HepG2 (cell line): ENCODE data around the gene NFKB1. TPM values are rescaled to one million over a fixed set of nuclear protein-coding genes. Genes with fewer than 3 reads are reported as not detected.

Experiments used
- ATAC-seq: fragments of 200-7000 bp; cut with Tn5 transposase; 3 replicates; pipeline ENCODE4 v1.9.1; 2020; ENCODE audit warnings: mild to moderate bottlenecking, moderate library complexity
- BruUV-seq: library from RNA; stranded (reverse); fragments of 400-500 nt; replicated peaks from 2 replicates; lab custom pipeline; 2021; lab: Mats Ljungman, UMichigan
- CTCF ChIA-PET: fragments of 300-600 bp; formaldehyde crosslinking; extraction: SDS; loops from one replicate; lab custom pipeline; 2021; ENCODE audit warnings: low total read pairs, inconsistent platforms, low intra/inter-chr PET ratio; lab: Yijun Ruan, JAX
- POLR2A ChIA-PET: fragments of 350-600 bp; sonication (Branson Sonifier 250); formaldehyde crosslinking; loops from one replicate; lab custom pipeline; 2020; ENCODE audit warnings: antibody characterized with exemption, inconsistent platforms; lab: Yijun Ruan, JAX
- DNase-seq: peaks from one replicate; pipeline ENCODE4 v3.0.0-alpha.2; 2015; ENCODE audit warnings: low spot score
- FAIRE-seq: peaks from 3 replicates; lab custom pipeline; 2011; peaks lifted over from hg19 to GRCh38; lab: Jason Lieb, UNC
- H2AFZ ChIP-seq: one replicate; pipeline ENCODE4 v1.6.1; 2011; ENCODE audit warnings: low read length, inconsistent platforms
- H3K27ac ChIP-seq: fragments of 300-600 bp; 3 replicates; pipeline ENCODE4 v1.8.0; 2011; ENCODE audit warnings: mixed run types, mild to moderate bottlenecking, mixed read lengths, low read length, inconsistent platforms; ENCODE audit not compliant: insufficient read depth; ENCODE audit errors: extremely low read length
- H3K27me3 ChIP-seq, 2 experiments: fragments of 200-600 bp in 1 of 2; 2 replicates in 1 of 2; 3 replicates in 1 of 2; pipeline versions ENCODE4 v1.6.0 to v1.8.0; 2011; ENCODE audit warnings: low read length in 2 of 2, mild to moderate bottlenecking in 2 of 2, moderate library complexity in 2 of 2, inconsistent platforms in 1 of 2; ENCODE audit not compliant: insufficient read depth in 2 of 2, control insufficient read depth in 1 of 2
- H3K36me3 ChIP-seq, 2 experiments: fragments of 200-600 bp in 1 of 2; replicated peaks in 1 of 2; 2 replicates in 1 of 2; 3 replicates in 1 of 2; pipeline versions ENCODE4 v1.5.1 to v1.8.0; 2011; ENCODE audit warnings: low read length in 2 of 2, inconsistent platforms in 1 of 2; ENCODE audit not compliant: insufficient read depth in 2 of 2, control insufficient read depth in 1 of 2
- H3K4me1 ChIP-seq: 2 replicates; pipeline ENCODE4 v1.5.1; 2012; ENCODE audit warnings: low read length, inconsistent platforms; ENCODE audit not compliant: insufficient read depth
- H3K4me2 ChIP-seq: 2 replicates; pipeline ENCODE4 v1.6.0; 2011; ENCODE audit warnings: low read depth, low read length, inconsistent platforms
- H3K4me3 ChIP-seq, 3 experiments: fragments of 200-600 bp in 1 of 3; sonication (generic), shearing (Covaris generic) in 1 of 3; replicated peaks in 1 of 3; 2 replicates each; pipeline ENCODE4 v1.5.1; 2011 to 2016; ENCODE audit warnings: low read length in 3 of 3, inconsistent platforms in 2 of 3, low read depth in 2 of 3, mild to moderate bottlenecking in 2 of 3, control low read depth in 1 of 3, mixed read lengths in 1 of 3; ENCODE audit not compliant: insufficient read depth in 1 of 3
- H3K79me2 ChIP-seq: one replicate; pipeline ENCODE4 v1.6.1; 2011; ENCODE audit warnings: low read length, inconsistent platforms; ENCODE audit not compliant: insufficient read depth
- H3K9ac ChIP-seq: 2 replicates; pipeline ENCODE4 v1.6.0; 2011; ENCODE audit warnings: mild to moderate bottlenecking, low read depth, low read length, inconsistent platforms; ENCODE audit not compliant: insufficient read depth
- H3K9me3 ChIP-seq: 2 replicates; pipeline ENCODE4 v1.5.1; 2012; ENCODE audit warnings: mild to moderate bottlenecking, low read length
- H4K20me1 ChIP-seq: 2 replicates; pipeline ENCODE4 v1.6.0; 2011; ENCODE audit warnings: inconsistent platforms, mild to moderate bottlenecking, low read length, moderate library complexity; ENCODE audit not compliant: insufficient read depth
- ATF2 ChIP-seq: sonication (generic); formaldehyde crosslinking; IDR thresholded peaks from 2 replicates; pipeline ENCODE4 v1.4.0; 2020; ENCODE audit warnings: missing genetic modification reagents
- CENPBD1 ChIP-seq: sonication (generic); formaldehyde crosslinking; IDR thresholded peaks from 2 replicates; pipeline ENCODE4 v1.8.0; 2022; ENCODE audit warnings: missing genetic modification reagents, low read depth, mild to moderate bottlenecking, borderline replicate concordance
- DNMT1 ChIP-seq: sonication (generic); formaldehyde crosslinking; IDR thresholded peaks from 2 replicates; pipeline ENCODE4 v1.5.1; 2020; ENCODE audit warnings: mild to moderate bottlenecking, missing genetic modification reagents
- IKZF1 ChIP-seq: fragments of 450-650 bp; IDR thresholded peaks from 2 replicates; pipeline ENCODE4 v1.7.1; 2016
- PAF1 ChIP-seq: IDR thresholded peaks from 2 replicates; pipeline ENCODE4 v1.6.1; 2016; ENCODE audit warnings: missing genetic modification reagents, missing compliant biosample characterization
- PRMT3 ChIP-seq: sonication (generic); formaldehyde crosslinking; IDR thresholded peaks from 2 replicates; pipeline ENCODE4 v1.8.1; 2022; ENCODE audit warnings: low read depth, mild to moderate bottlenecking, moderate library complexity, missing genetic modification reagents, borderline replicate concordance
- RCOR2 ChIP-seq: IDR thresholded peaks from 2 replicates; pipeline ENCODE4 v1.6.1; 2016; ENCODE audit warnings: missing biosample characterization, missing genetic modification reagents
- TARDBP ChIP-seq: sonication (generic); formaldehyde crosslinking; IDR thresholded peaks from 2 replicates; pipeline ENCODE4 v1.8.0; 2022; ENCODE audit warnings: mild to moderate bottlenecking, missing genetic modification reagents
- ZNF256 ChIP-seq: sonication (generic); formaldehyde crosslinking; conservative IDR thresholded peaks from 2 replicates; pipeline ENCODE4 v1.4.0; 2020; ENCODE audit warnings: missing genetic modification reagents
- ZNF407 ChIP-seq: sonication (generic); formaldehyde crosslinking; IDR thresholded peaks from one replicate; pipeline ENCODE4 v1.5.1; 2020; ENCODE audit warnings: mild to moderate bottlenecking, missing genetic modification reagents; ENCODE audit errors: not compliant biosample characterization
- ZNF530 ChIP-seq: sonication (generic); formaldehyde crosslinking; IDR thresholded peaks from 2 replicates; pipeline ENCODE4 v1.5.0; 2020; ENCODE audit warnings: low read depth, mild to moderate bottlenecking, missing genetic modification reagents
- ZNF703 ChIP-seq: sonication (generic); formaldehyde crosslinking; IDR thresholded peaks from 2 replicates; pipeline ENCODE4 v1.5.1; 2020; ENCODE audit warnings: missing genetic modification reagents, mild to moderate bottlenecking, moderate library complexity, borderline replicate concordance
- ZNF740 ChIP-seq: sonication (generic); formaldehyde crosslinking; IDR thresholded peaks from 2 replicates; pipeline ENCODE4 v1.4.0; 2020; ENCODE audit warnings: missing genetic modification reagents
- WGBS: methylation state at CpG from one replicate; pipeline ENCODE4 v1.1.6; 2017; ENCODE audit warnings: low lambda C conversion rate; 5-methylcytosine and 5-hydroxymethylcytosine counted together
- in situ Hi-C: cut with HindIII; loops from 2 replicates; pipeline ENCODE4 v1.10.0; 2017; ENCODE audit warnings: low pct_unique_long_range_greater_than_20kb; ENCODE audit not compliant: extremely low pct_ligation_motif_present
- intact Hi-C: fragments of 100-400 bp; cut with micrococcal nuclease; formaldehyde crosslinking; loops from one replicate; pipeline ENCODE4 v1.10.0; 2022; ENCODE audit not compliant: unreplicated experiment
- polyA plus RNA-seq, 8 experiments: library from polyadenylated mRNA; depleted of rRNA in 3 of 8; stranded (reverse) in 7 of 8; unstranded in 1 of 8; fragments of >200 nt; fragmentation: Illumina TruSeq in 4 of 8; extraction: Trizol in 4 of 8; gene quantifications; 2 replicates each; pipeline versions ENCODE4 v1.2.1 to v1.2.3, GENCODE V29; 2011 to 2016; ENCODE audit warnings: low read depth in 4 of 8, missing spikeins in 1 of 8, mixed read lengths in 1 of 8; ENCODE audit not compliant: insufficient read depth in 1 of 8
- total RNA-seq, 5 experiments: library from RNA; depleted of rRNA; stranded (reverse); fragments of >200 nt; fragmentation: Illumina TruSeq; extraction: Trizol; gene quantifications; 2 replicates each; pipeline ENCODE4 v1.2.3, GENCODE V29; 2016; ENCODE audit warnings: low read depth in 1 of 5
- TF ChIP-seq, protein P1 (sequence below): IDR thresholded peaks from 2 replicates; pipeline ENCODE4 v1.6.1; 2016; ENCODE audit warnings: missing biosample characterization, missing genetic modification reagents, low read depth

The NFKB1 gene
- total and polyA plus RNA-seq, 2 of the 13 experiments (the other 11 are each of a cell fraction or from before 2014, with no cell fraction given) = 15.4 to 31.6 TPM

- H4K20me1 ChIP-seq = no peaks in the 10 kb centered on the region
- no peaks in the 10 kb centered on the region for H3K27me3 ChIP-seq
- H3K9ac ChIP-seq = no peak overlapping the region
- ChIA-PET CTCF (no interaction called here), POLR2A (no interaction called here)
- no peaks in the 10 kb centered on the region for H3K36me3 ChIP-seq
- no peak for ATAC-seq
- no TSS peak for BruUV-seq
- 88% methylated on average over 2 of the region's 2 CpGs for WGBS
- peaks cover 30% of the 10 kb centered on the region for H3K4me1 ChIP-seq
- intact Hi-C loops (no loop called here), in situ Hi-C loops (no loop called here)
- no peaks in the 10 kb centered on the region for H3K9me3 ChIP-seq
- FAIRE-seq = no peak
- H3K4me2 ChIP-seq = peak overlapping the region; percentile 5; the same call in 1 of the 2 replicates
- no peak overlapping the region for H2AFZ ChIP-seq
- H3K4me3 ChIP-seq = no peak overlapping the region
- DNase-seq = no peak
- no peak overlapping the region for H3K27ac ChIP-seq
- H3K79me2 ChIP-seq = peaks cover 83% of the 10 kb centered on the region
- TF ChIP-seq ZNF703 (CRISPR knock-in tag) (no peak), ZNF530 (CRISPR knock-in tag) (no peak), PRMT3 (CRISPR knock-in tag) (no peak), DNMT1 (CRISPR knock-in tag) (no peak), RCOR2 (CRISPR knock-in tag) (no peak), ZNF740 (no peak), PAF1 (no peak), ZNF407 (CRISPR knock-in tag) (no peak), ATF2 (CRISPR knock-in tag) (no peak), IKZF1 (no peak), TARDBP (CRISPR knock-in tag) (no peak), CENPBD1 (CRISPR knock-in tag) (no peak), ZNF256 (CRISPR knock-in tag) (no peak)
- TF ChIP-seq, protein P1, sequence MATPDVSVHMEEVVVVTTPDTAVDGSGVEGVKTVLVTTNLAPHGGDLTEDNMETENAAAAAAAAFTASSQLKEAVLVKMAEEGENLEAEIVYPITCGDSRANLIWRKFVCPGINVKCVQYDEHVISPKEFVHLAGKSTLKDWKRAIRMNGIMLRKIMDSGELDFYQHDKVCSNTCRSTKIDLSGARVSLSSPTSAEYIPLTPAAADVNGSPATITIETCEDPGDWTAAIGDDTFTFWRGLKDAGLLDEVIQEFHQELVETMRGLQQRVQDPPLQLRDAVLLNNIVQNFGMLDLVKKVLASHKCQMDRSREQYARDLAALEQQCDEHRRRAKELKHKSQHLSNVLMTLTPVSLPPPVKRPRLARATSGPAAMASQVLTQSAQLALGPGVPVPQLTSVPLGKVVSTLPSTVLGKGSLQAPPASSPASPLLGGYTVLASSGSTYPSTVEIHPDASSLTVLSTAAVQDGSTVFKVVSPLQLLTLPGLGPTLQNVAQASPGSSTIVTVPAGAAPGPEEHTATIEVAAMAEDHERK (CRISPR knock-in tag) = no peak
Measured at GRCh38 chr4:102505708-102506107, 4.5 kb downstream of the NFKB1 start.
